Karpas-422 (cell line): ENCODE results near the gene TUBGCP6. TPM values are rescaled to one million over a fixed set of nuclear protein-coding genes. Genes with fewer than 3 reads are reported as not detected.

Experiments
- DNase-seq: peaks from one replicate; pipeline ENCODE4 v3.0.0-alpha.2; 2015
- H2AFZ ChIP-seq: fragments of 200-600 bp; sonication (generic); 2 replicates; pipeline ENCODE4 v1.6.1; 2014; ENCODE audit warnings: antibody characterized with exemption, low read length, mixed read lengths
- H3K27ac ChIP-seq: fragments of 200-600 bp; sonication (generic); 2 replicates; pipeline ENCODE4 v1.5.1; 2014; ENCODE audit warnings: mild to moderate bottlenecking, low read length, moderate library complexity
- H3K27me3 ChIP-seq: fragments of 200-600 bp; sonication (generic); 2 replicates; pipeline ENCODE4 v1.6.1; 2014; ENCODE audit warnings: low read length, mixed read lengths
- H3K36me3 ChIP-seq: fragments of 200-600 bp; sonication (generic); 2 replicates; pipeline ENCODE4 v1.6.1; 2014; ENCODE audit warnings: low read length, mixed read lengths; ENCODE audit not compliant: insufficient read depth
- H3K4me1 ChIP-seq: fragments of 200-600 bp; sonication (generic); 2 replicates; pipeline ENCODE4 v1.6.1; 2014; ENCODE audit warnings: mild to moderate bottlenecking, low read length, mixed read lengths
- H3K4me2 ChIP-seq: fragments of 200-600 bp; sonication (generic); 2 replicates; pipeline ENCODE4 v1.6.1; 2014; ENCODE audit warnings: low read length, low read depth, mild to moderate bottlenecking; ENCODE audit not compliant: poor library complexity, severe bottlenecking
- H3K4me3 ChIP-seq: fragments of 200-600 bp; sonication (generic); 2 replicates; pipeline ENCODE4 v1.5.1; 2014; ENCODE audit warnings: mild to moderate bottlenecking, antibody characterized with exemption, low read length, mixed read lengths
- H3K79me2 ChIP-seq: fragments of 200-600 bp; sonication (generic); 2 replicates; pipeline ENCODE4 v1.6.1; 2014; ENCODE audit warnings: mild to moderate bottlenecking, low read length, mixed read lengths
- H3K9ac ChIP-seq: fragments of 200-600 bp; sonication (generic); 2 replicates; pipeline ENCODE4 v1.6.0; 2014; ENCODE audit warnings: low read length
- H3K9me2 ChIP-seq: fragments of 200-600 bp; sonication (generic), shearing (Covaris generic); replicated peaks from 2 replicates; pipeline ENCODE4 v1.6.0; 2014; ENCODE audit warnings: mild to moderate bottlenecking, low read length, moderate library complexity; ENCODE audit not compliant: insufficient read depth
- H3K9me3 ChIP-seq: fragments of 300-700, 200-600 bp; sonication (generic); 2 replicates; pipeline ENCODE4 v1.6.1; 2014; ENCODE audit warnings: low read length, mixed read lengths
- H4K20me1 ChIP-seq: fragments of 200-600 bp; sonication (generic); 2 replicates; pipeline ENCODE4 v1.6.1; 2014; ENCODE audit warnings: mild to moderate bottlenecking, antibody characterized with exemption, low read length, low read depth; ENCODE audit not compliant: insufficient read depth
- total RNA-seq: library from RNA; depleted of rRNA; stranded (reverse); fragments of >200 nt; shearing (Covaris generic); gene quantifications from 2 replicates; pipeline ENCODE4 v1.2.3, GENCODE V29; 2014; ENCODE audit warnings: low replicate concordance

TUBGCP6 gene
- total RNA-seq, 1 experiment from 2014 or later, result 16.9 TPM

DNA sequence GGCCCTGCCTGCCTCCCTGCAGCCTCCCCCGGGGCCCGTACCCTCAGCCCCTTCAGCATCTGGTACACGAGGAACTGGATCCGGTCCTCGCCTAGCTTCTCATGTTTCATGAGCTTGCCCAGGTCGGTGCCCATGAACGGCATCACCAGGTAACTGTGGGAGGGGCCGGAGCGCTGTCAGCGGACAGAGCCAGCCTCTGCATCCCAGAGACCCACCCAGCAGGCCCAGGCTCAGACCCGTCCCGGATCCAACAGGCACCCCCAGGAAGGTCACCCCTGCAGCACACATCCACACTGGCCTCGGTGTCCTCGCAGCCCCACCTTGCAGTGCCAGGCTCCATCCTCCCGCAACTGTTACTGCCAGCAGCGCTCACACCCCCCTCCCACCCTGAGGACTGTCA lies 12.2 kb upstream of the TUBGCP6 start:
- Histone ChIP-seq H3K9me3 (no peaks in the 10 kb centered on the region), H4K20me1 (peaks cover 6% of the 10 kb centered on the region; the same call in 1 of the 2 replicates), H3K4me2 (no peak overlapping the region), H3K27me3 (no peaks in the 10 kb centered on the region), H3K4me1 (peaks cover 11% of the 10 kb centered on the region), H3K79me2 (peaks cover 25% of the 10 kb centered on the region), H3K36me3 (no peaks in the 10 kb centered on the region; the same call in 1 of the 2 replicates), H3K9me2 (no peaks in the 10 kb centered on the region), H3K9ac (no peak overlapping the region), H3K27ac (no peak overlapping the region), H3K4me3 (no peak overlapping the region), H2AFZ (no peak overlapping the region)
- DNase-seq, result no peak

DNA sequence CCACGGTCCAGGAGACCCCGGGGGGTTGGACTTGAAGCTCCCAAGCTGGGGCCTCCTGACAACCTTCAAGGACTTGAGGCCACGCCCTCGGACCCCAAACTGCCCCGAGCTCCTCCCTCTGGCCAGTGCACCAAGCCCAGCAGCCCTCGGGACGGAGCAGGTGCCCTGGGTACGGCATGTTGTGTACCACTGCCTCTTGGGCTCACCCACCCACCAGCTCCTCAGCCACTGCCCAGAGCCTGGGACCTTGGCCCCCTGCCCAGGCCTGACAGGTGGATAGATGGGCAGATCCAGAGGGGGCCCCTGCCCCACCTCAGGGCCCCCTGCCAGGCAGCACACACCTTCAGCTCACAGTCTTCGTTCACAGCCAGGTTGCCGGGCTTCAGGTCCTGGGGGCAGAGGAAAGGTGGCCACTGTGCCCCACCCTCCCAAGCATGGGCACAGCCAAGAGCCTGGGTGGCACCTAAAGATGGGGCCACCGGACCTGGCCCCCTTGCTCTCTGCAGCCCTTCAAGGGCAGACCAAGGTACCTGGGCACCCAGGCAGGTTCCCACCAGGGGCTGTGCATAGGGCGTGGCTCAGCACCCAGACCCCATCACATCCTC lies 11.5 kb upstream of the TUBGCP6 start:
- no peak overlapping the region for H3K4me3 ChIP-seq
- DNase-seq, result no peak
- H3K4me2 ChIP-seq, result no peak overlapping the region
- H3K27me3 ChIP-seq, result no peaks in the 10 kb centered on the region
- H2AFZ ChIP-seq, result no peak overlapping the region
- H4K20me1 ChIP-seq, result peaks cover 6% of the 10 kb centered on the region; the same call in 1 of the 2 replicates
- peaks cover 15% of the 10 kb centered on the region for H3K4me1 ChIP-seq
- H3K9me3 ChIP-seq, result no peaks in the 10 kb centered on the region
- H3K27ac ChIP-seq, result no peak overlapping the region
- H3K79me2 ChIP-seq, result peaks cover 25% of the 10 kb centered on the region
- no peak overlapping the region for H3K9ac ChIP-seq
- H3K9me2 ChIP-seq, result no peaks in the 10 kb centered on the region
- no peaks in the 10 kb centered on the region; the same call in 1 of the 2 replicates for H3K36me3 ChIP-seq

DNA sequence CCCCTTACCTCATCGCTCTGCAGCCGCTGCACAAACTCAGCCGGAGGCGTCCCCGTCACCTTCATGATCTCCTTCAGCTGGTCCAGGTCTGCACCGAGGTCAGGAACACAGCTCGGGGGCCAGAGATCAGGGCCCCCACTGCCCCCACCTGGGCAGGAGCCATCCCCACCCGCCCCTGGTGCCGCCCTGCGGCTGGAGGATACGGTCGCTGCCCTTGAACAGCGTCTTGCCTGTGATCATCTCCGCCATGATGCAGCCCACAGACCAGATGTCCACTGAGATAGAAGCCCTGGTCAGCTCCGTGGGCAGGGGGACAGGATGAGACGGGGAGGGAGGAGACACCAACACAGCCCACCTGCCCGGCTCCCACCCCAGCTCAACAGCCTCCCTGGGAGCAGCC lies 10.8 kb upstream of the TUBGCP6 start:
- H3K27me3 ChIP-seq, result no peaks in the 10 kb centered on the region
- H4K20me1 ChIP-seq, result peaks cover 6% of the 10 kb centered on the region; the same call in 1 of the 2 replicates
- peaks cover 17% of the 10 kb centered on the region for H3K4me1 ChIP-seq
- no peak overlapping the region for H2AFZ ChIP-seq
- no peak overlapping the region for H3K4me2 ChIP-seq
- no peaks in the 10 kb centered on the region for H3K9me2 ChIP-seq
- H3K36me3 ChIP-seq, result no peaks in the 10 kb centered on the region; the same call in 1 of the 2 replicates
- no peak overlapping the region for H3K27ac ChIP-seq
- no peak overlapping the region for H3K4me3 ChIP-seq
- H3K9me3 ChIP-seq, result no peaks in the 10 kb centered on the region
- DNase-seq, result no peak
- peaks cover 23% of the 10 kb centered on the region for H3K79me2 ChIP-seq
- no peak overlapping the region for H3K9ac ChIP-seq

DNA sequence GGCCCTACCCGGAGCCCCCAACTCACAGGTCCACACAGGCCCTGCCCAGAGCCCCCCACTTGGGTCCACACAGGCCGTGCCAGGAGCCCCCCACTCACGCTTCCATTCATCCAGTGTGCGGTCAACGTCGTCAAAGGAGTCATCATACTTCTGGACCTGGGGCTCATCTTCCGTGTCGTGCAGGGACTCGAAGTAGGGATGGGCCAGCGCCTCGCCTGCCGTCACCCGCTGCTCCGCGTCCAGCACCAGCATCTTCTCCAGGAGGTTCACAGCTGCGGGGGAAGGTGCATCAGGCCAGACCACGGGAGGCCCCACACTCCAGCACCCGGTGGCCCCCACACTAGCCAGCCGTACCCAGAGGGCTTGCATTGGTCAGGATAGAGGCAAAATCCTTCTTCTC lies 10.3 kb upstream of the TUBGCP6 start:
- peaks cover 7% of the 10 kb centered on the region; the same call in 1 of the 2 replicates for H4K20me1 ChIP-seq
- H3K9ac ChIP-seq, result no peak overlapping the region
- no peak overlapping the region for H3K4me2 ChIP-seq
- no peaks in the 10 kb centered on the region for H3K27me3 ChIP-seq
- H3K4me3 ChIP-seq, result no peak overlapping the region
- no peaks in the 10 kb centered on the region for H3K9me2 ChIP-seq
- DNase-seq, result no peak
- no peaks in the 10 kb centered on the region; the same call in 1 of the 2 replicates for H3K36me3 ChIP-seq
- H2AFZ ChIP-seq, result no peak overlapping the region
- H3K9me3 ChIP-seq, result no peaks in the 10 kb centered on the region
- peaks cover 23% of the 10 kb centered on the region for H3K79me2 ChIP-seq
- H3K4me1 ChIP-seq, result peaks cover 19% of the 10 kb centered on the region
- no peak overlapping the region for H3K27ac ChIP-seq

DNA sequence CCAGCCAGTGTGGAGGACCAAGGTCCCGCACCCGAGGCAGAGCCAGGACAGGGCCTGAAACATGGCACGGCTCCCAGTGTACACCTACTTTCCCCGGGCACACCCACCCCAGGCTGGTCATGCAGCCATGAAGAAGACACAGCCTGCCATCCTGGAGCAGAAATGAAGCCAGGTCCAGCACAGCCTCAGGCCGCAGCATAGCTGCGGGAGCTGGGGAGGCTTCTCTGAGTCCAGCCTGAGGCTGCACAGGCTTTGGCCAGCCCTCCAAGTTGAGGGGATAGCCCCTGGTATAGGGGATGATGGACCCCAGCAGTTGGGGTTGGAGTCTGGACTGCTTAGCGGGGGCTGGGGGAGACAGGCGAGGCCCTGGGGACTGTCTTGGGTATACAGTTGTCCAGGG lies 9.1 kb upstream of the TUBGCP6 start:
- no peaks in the 10 kb centered on the region for H3K27me3 ChIP-seq
- no peaks in the 10 kb centered on the region; the same call in 1 of the 2 replicates for H3K36me3 ChIP-seq
- H2AFZ ChIP-seq, result no peak overlapping the region

DNA sequence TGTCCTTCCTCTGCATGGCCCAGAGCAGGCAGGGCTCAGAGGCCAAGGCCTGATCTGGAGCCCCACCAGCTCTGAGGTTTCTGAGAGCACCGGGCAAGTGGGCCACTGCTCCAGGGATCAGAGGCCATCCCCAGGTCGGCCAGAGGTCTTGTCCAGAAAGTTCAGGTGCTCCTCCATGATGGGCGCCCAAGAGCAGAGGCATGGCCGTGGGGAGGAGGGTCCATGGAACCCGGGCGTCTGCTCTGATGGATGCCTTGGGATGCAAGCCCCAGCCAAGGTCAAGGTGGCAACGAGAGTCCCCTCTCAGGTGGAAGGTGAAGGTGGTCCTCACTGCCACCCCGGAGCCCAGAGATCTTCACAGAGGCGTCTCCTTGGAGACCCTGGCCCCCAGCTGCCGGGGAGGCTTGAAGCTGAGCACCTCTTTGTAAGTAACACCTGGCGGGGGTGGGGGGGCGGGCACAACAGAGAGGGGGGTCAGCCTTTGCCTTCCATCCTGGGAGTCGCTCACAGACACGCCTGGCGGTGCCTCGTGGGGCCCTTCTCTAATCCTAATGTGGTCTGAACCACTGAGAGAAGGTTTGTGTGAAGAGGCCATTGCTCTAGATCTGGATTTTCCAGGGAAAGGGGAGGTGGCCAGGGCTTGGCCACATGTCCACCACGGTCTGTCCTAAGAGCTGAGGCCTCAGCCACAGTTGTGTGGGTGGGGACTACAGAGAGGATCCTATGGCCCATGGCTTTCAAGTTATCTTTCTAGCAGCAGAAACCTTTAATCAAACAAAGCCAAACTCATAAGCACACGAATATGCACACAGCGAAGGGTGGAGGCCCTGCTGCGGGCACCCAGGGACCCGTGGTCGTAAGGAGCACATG lies 8.5 kb upstream of the TUBGCP6 start:
- H3K4me2 ChIP-seq, result no peak overlapping the region

More for the DNA sequence above, 9.1 kb upstream of the TUBGCP6 start:
- Histone ChIP-seq H3K4me1 (peaks cover 26% of the 10 kb centered on the region), H3K4me3 (no peak overlapping the region), H3K79me2 (peaks cover 22% of the 10 kb centered on the region), H3K9ac (no peak overlapping the region), H3K9me2 (no peaks in the 10 kb centered on the region), H3K27ac (no peak overlapping the region), H3K9me3 (no peaks in the 10 kb centered on the region), H4K20me1 (peaks cover 12% of the 10 kb centered on the region; the same call in 1 of the 2 replicates), H3K4me2 (no peak overlapping the region)
- DNase-seq, result no peak

DNA sequence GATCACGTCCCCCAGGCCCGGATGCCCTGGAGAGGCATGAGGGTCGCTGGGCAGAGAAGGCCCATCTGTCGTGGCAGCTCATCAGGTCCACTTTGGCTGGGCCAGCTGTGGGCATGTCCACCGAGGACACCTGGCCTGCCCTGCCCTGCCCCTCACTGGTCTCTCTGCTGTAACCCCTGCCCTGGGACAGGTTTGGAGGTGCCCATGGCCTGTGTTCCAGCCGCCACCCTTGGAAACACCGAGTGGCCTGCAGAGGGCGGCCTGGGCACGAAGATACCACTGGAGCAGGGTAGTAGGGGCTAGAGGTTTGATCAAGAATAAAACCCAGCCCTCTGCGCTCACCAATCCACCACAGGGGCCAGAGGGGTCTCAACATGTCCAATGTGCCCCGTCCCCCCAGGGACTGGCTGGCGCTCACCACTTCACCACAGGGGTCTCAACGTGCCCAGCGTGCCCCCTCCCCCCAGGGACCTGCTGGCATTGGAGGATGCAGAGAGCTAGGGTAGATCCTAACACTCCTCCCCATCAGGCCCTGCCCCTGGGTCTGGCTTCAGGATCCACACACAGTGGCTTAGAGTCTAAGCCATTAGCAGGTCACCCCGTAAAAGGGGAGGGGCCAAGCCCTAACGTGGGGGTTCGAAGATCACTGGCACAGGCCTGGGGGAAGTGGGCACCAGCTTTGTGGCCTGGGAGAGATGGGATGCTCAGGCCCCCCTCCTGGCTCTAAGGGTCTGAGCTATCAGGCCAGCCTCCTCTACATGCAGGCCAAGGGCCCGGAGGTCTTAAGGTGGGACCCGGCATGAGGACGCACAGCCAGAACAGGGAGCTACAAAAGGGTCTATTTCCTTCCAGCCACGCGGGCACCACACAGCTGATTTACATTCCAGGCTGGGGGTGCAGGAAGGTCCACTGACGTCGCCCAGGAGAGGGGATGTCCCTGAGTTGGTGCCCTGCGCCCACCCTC lies 7.5 kb upstream of the TUBGCP6 start:
- Histone ChIP-seq H3K4me3 (peak overlapping the region; percentile 99), H3K4me2 (peak overlapping the region; percentile 97), H3K9me2 (no peaks in the 10 kb centered on the region), H3K9ac (peak overlapping the region; percentile 99), H3K9me3 (no peaks in the 10 kb centered on the region), H3K36me3 (peaks cover 3% of the 10 kb centered on the region; the same call in 1 of the 2 replicates), H4K20me1 (peaks cover 20% of the 10 kb centered on the region; the same call in 1 of the 2 replicates), H3K27ac (peak overlapping the region; percentile 85), H2AFZ (no peak overlapping the region), H3K4me1 (peaks cover 41% of the 10 kb centered on the region), H3K79me2 (peaks cover 19% of the 10 kb centered on the region), H3K27me3 (no peaks in the 10 kb centered on the region)
- DNase-seq, result peak; percentile 87

More for the DNA sequence above, 8.5 kb upstream of the TUBGCP6 start:
- Histone ChIP-seq H3K4me1 (peaks cover 32% of the 10 kb centered on the region), H3K9ac (no peak overlapping the region), H3K9me2 (no peaks in the 10 kb centered on the region), H3K27ac (no peak overlapping the region), H3K36me3 (no peaks in the 10 kb centered on the region), H4K20me1 (peaks cover 13% of the 10 kb centered on the region; the same call in 1 of the 2 replicates), H3K4me3 (no peak overlapping the region), H3K27me3 (no peaks in the 10 kb centered on the region), H3K79me2 (peaks cover 16% of the 10 kb centered on the region), H2AFZ (no peak overlapping the region), H3K9me3 (no peaks in the 10 kb centered on the region)
- DNase-seq, result no peak
